ENCODE results near the gene TIMM22.
"Not testable (repeated sequence)": the region's sequence is repeated elsewhere in the genome, so short reads cannot be mapped to it uniquely, and the experiment has no call there.

Gene TIMM22

GRCh38 chr17:987931-988330, 9.0 kb upstream of the TIMM22 start:
- Histone ChIP-seq H3K36me3 (ENCODE audit: control insufficient read depth, insufficient read depth, low read length) (no peaks in the 10 kb centered on the region), H3K4me3 (replicated peaks; ENCODE audit: low read depth, low read length) (no peak overlapping the region), H3K27me3 (replicated peaks; ENCODE audit: control insufficient read depth, insufficient read depth, low read length) (no peaks in the 10 kb centered on the region)
- no peak for TF ChIP-seq CTCF (IDR thresholded peaks at IDR 0.05; ENCODE audit: insufficient read depth, low read length, poor library complexity, severe bottlenecking)
- no peak for DNase-seq (ENCODE audit: extremely low read depth, insufficient read length)

- no peaks in the 10 kb centered on the region for H3K27me3 ChIP-seq (replicated peaks; ENCODE audit: control insufficient read depth, insufficient read depth, low read length)
- H3K36me3 ChIP-seq (ENCODE audit: control insufficient read depth, insufficient read depth, low read length): no peaks in the 10 kb centered on the region
- no peak for TF ChIP-seq CTCF (IDR thresholded peaks at IDR 0.05; ENCODE audit: insufficient read depth, low read length, poor library complexity, severe bottlenecking)
- no peak for DNase-seq (ENCODE audit: extremely low read depth, insufficient read length)
- no peak overlapping the region for H3K4me3 ChIP-seq (replicated peaks; ENCODE audit: low read depth, low read length)
These were observed 8.4 kb upstream of the TIMM22 start for GRCh38 chr17:988561-988960.

GRCh38 chr17:992933-993332, 4.0 kb upstream of the TIMM22 start:
- Histone ChIP-seq H3K4me3 (replicated peaks; ENCODE audit: low read depth, low read length) (no peak overlapping the region), H3K36me3 (ENCODE audit: control insufficient read depth, insufficient read depth, low read length) (no peaks in the 10 kb centered on the region), H3K27me3 (replicated peaks; ENCODE audit: control insufficient read depth, insufficient read depth, low read length) (no peaks in the 10 kb centered on the region)
- DNase-seq (ENCODE audit: extremely low read depth, insufficient read length): no peak
- no peak for TF ChIP-seq CTCF (IDR thresholded peaks at IDR 0.05; ENCODE audit: insufficient read depth, low read length, poor library complexity, severe bottlenecking)

GRCh38 chr17:995324-995723, 1.6 kb upstream of the TIMM22 start:
- DNase-seq (ENCODE audit: extremely low read depth, insufficient read length); H3K4me3 ChIP-seq (replicated peaks; ENCODE audit: low read depth, low read length); H3K27me3 ChIP-seq (replicated peaks; ENCODE audit: control insufficient read depth, insufficient read depth, low read length); H3K36me3 ChIP-seq (ENCODE audit: control insufficient read depth, insufficient read depth, low read length): not testable (repeated sequence)

GRCh38 chr17:998111-998510, 1.2 kb downstream of the TIMM22 start:
- Histone ChIP-seq H3K36me3 (ENCODE audit: control insufficient read depth, insufficient read depth, low read length) (peaks cover 17% of the 10 kb centered on the region), H3K27me3 (replicated peaks; ENCODE audit: control insufficient read depth, insufficient read depth, low read length) (no peaks in the 10 kb centered on the region), H3K4me3 (replicated peaks; ENCODE audit: low read depth, low read length) (peak overlapping the region; percentile 100)
- no peak for DNase-seq (ENCODE audit: extremely low read depth, insufficient read length)
- no peak for TF ChIP-seq CTCF (IDR thresholded peaks at IDR 0.05; ENCODE audit: insufficient read depth, low read length, poor library complexity, severe bottlenecking)

GRCh38 chr17:1000597-1001461, 3.9 kb downstream of the TIMM22 start:
- DNase-seq (ENCODE audit: extremely low read depth, insufficient read length): no peak
- H3K27me3 ChIP-seq (replicated peaks; ENCODE audit: control insufficient read depth, insufficient read depth, low read length): no peaks in the 10 kb centered on the region
- H3K36me3 ChIP-seq (ENCODE audit: control insufficient read depth, insufficient read depth, low read length): peaks cover 30% of the 10 kb centered on the region
- no peak overlapping the region for H3K4me3 ChIP-seq (replicated peaks; ENCODE audit: low read depth, low read length)
- TF ChIP-seq CTCF (IDR thresholded peaks at IDR 0.05; ENCODE audit: insufficient read depth, low read length, poor library complexity, severe bottlenecking): no peak
